ENCODE results near the gene CELA3A. TPM values are rescaled to one million over a fixed set of nuclear protein-coding genes. Genes with fewer than 3 reads are reported as not detected.
"Not testable (repeated sequence)": the region's sequence is repeated elsewhere in the genome, so short reads cannot be mapped to it uniquely, and the experiment has no call there.

The CELA3A gene
- total RNA-seq, 2 experiments from 2014 or later, result not detected

DNA sequence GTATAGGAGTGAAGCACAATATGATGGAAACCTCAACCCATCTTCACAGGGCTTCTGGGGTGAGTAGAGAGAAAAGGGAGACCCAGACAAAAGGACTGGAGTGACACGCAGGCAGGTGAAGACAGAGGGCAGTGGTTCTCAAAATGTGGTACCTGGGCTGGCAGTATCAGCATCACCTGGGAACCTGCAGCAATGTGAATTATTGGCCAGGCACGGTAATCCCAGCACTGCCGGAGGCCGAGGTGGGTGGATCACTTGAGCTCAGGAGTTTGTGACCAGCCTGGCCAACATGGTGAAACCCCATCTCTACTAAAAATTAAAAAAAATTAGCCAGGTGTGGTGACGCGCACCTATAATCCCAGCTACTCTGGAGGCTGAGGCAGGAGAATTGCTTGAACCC lies 19.3 kb upstream of the CELA3A start:
- H3K4me1 ChIP-seq (ENCODE audit: insufficient read depth, low read length, poor library complexity, severe bottlenecking); POLR2A ChIA-PET; CTCF ChIA-PET (ENCODE audit: unreplicated experiment); DNase-seq (ENCODE audit: low spot score); intact Hi-C loops (cut with micrococcal nuclease; ENCODE audit: unreplicated experiment); H3K4me2 ChIP-seq (ENCODE audit: low read length); H3K4me3 ChIP-seq (ENCODE audit: low read depth, low read length, poor library complexity, severe bottlenecking); H3K27ac ChIP-seq (ENCODE audit: low read depth, low read length, poor library complexity, severe bottlenecking); H4K20me1 ChIP-seq (ENCODE audit: insufficient read depth, low read length); H3K36me3 ChIP-seq (ENCODE audit: insufficient read depth, low read length); H3K79me2 ChIP-seq (ENCODE audit: insufficient read depth, low read depth, low read length); H2AFZ ChIP-seq (ENCODE audit: low read length); BruUV-seq (replicated peaks); H3K9me2 ChIP-seq (ENCODE audit: insufficient read depth, low read length); H3K9me3 ChIP-seq (ENCODE audit: low read length): not testable (repeated sequence)

DNA sequence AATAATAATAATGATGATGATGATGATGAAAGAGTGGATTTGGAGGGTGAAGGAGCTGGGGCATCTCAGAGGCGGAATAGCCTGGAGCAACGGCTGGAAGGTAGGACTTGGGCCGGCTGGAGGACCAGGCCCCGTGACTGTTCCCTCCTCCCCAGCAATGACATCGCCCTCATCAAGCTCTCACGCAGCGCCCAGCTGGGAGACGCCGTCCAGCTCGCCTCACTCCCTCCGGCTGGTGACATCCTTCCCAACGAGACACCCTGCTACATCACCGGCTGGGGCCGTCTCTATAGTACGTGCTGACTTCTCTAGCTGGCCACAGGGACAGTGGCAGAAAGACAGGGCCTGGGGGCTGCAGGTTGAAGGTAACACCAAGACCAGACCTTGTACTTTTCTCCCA lies 17.9 kb upstream of the CELA3A start:
- CTCF ChIA-PET (ENCODE audit: unreplicated experiment); H3K4me3 ChIP-seq (ENCODE audit: low read depth, low read length, poor library complexity, severe bottlenecking); DNase-seq (ENCODE audit: low spot score); H3K4me2 ChIP-seq (ENCODE audit: low read length); intact Hi-C loops (cut with micrococcal nuclease; ENCODE audit: unreplicated experiment); H3K9me2 ChIP-seq (ENCODE audit: insufficient read depth, low read length); H3K9me3 ChIP-seq (ENCODE audit: low read length); H3K36me3 ChIP-seq (ENCODE audit: insufficient read depth, low read length); H3K27ac ChIP-seq (ENCODE audit: low read depth, low read length, poor library complexity, severe bottlenecking); H3K79me2 ChIP-seq (ENCODE audit: insufficient read depth, low read depth, low read length); H3K4me1 ChIP-seq (ENCODE audit: insufficient read depth, low read length, poor library complexity, severe bottlenecking); H2AFZ ChIP-seq (ENCODE audit: low read length); H4K20me1 ChIP-seq (ENCODE audit: insufficient read depth, low read length); BruUV-seq (replicated peaks): not testable (repeated sequence)
- POLR2A ChIA-PET, result interaction anchor here (0.6 kb wide), 1 partner anchor 106 kb away, joined by 4 read pairs; no protein-coding TSS in a partner anchor

DNA sequence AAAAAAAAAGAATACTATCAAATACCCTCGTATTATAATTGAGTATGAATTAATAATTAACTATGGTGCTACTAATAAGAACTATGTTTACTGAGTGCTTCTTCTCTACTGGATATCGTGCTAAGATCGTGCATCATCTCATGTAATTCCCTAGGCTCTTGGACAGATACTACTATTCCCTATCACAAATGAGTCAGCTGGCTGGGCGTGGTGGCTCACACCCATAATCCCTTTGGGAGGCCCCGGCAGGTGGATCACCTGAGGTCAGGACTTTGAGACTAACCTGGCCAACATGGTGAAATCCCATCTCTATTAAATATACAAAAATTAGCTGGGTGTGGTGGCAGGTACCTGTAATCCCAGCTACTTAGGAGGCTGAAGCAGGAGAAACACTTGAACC lies 15.6 kb upstream of the CELA3A start:
- H3K4me1 ChIP-seq (ENCODE audit: insufficient read depth, low read length, poor library complexity, severe bottlenecking); H2AFZ ChIP-seq (ENCODE audit: low read length); H3K79me2 ChIP-seq (ENCODE audit: insufficient read depth, low read depth, low read length); H3K4me3 ChIP-seq (ENCODE audit: low read depth, low read length, poor library complexity, severe bottlenecking); H3K9me3 ChIP-seq (ENCODE audit: low read length); H4K20me1 ChIP-seq (ENCODE audit: insufficient read depth, low read length); H3K27ac ChIP-seq (ENCODE audit: low read depth, low read length, poor library complexity, severe bottlenecking); H3K4me2 ChIP-seq (ENCODE audit: low read length); DNase-seq (ENCODE audit: low spot score); CTCF ChIA-PET (ENCODE audit: unreplicated experiment); H3K36me3 ChIP-seq (ENCODE audit: insufficient read depth, low read length); POLR2A ChIA-PET; H3K9me2 ChIP-seq (ENCODE audit: insufficient read depth, low read length); BruUV-seq (replicated peaks); intact Hi-C loops (cut with micrococcal nuclease; ENCODE audit: unreplicated experiment): not testable (repeated sequence)

DNA sequence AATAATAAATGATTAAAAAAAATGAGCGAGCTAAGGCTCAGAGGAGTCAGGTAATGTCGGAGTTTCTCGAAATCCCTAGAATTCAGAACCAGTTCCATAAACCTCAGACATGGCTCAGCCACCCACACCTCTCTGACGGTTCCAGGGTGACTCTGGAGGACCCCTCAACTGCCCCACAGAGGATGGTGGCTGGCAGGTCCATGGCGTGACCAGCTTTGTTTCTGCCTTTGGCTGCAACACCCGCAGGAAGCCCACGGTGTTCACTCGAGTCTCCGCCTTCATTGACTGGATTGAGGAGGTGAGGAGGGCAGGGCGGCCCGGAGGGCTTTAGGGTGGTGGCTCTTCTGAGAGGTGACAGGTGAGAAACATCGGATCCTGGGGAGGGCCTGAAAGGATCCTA lies 15.1 kb upstream of the CELA3A start:
- CTCF ChIA-PET (ENCODE audit: unreplicated experiment); BruUV-seq (replicated peaks): not testable (repeated sequence)

DNA sequence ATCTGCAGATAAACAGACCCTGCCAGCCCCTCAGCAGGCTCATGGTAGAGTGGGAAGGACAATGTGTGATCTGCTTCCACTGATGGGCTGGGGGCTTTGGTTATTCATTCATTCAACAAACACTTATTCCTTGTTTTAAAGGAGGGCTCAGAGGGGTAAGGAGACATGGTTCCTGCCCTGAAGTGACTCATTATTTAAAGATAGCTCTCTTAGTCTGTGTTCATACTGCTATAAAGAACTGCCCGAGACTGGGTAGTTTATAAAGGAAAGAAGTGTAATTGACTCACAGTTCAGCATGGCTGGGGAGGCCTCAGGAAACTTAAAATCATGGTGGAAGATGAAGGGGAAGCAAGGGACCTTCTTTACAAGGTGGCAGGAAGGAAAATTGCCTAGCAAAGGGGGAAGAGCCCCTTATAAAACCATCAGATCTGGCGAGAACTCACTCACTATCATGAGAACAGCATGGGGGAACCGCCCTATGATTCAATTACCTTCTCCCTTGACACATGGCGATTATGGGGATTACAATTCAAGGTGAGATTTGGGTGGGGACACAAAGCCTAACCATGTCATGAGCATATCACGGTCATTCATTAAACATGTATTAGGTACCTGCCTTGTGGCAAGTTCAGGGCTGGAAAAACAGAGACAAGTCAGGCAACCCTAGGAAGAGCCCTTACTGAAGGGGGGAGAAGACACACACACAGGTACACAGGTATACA lies 11.6 kb upstream of the CELA3A start:
- H3K79me2 ChIP-seq (ENCODE audit: insufficient read depth, low read depth, low read length); H3K27ac ChIP-seq (ENCODE audit: low read depth, low read length, poor library complexity, severe bottlenecking); DNase-seq (ENCODE audit: low spot score); H4K20me1 ChIP-seq (ENCODE audit: insufficient read depth, low read length); H3K4me3 ChIP-seq (ENCODE audit: low read depth, low read length, poor library complexity, severe bottlenecking); H2AFZ ChIP-seq (ENCODE audit: low read length); H3K9me2 ChIP-seq (ENCODE audit: insufficient read depth, low read length); H3K36me3 ChIP-seq (ENCODE audit: insufficient read depth, low read length); BruUV-seq (replicated peaks); CTCF ChIA-PET (ENCODE audit: unreplicated experiment); intact Hi-C loops (cut with micrococcal nuclease; ENCODE audit: unreplicated experiment); H3K4me1 ChIP-seq (ENCODE audit: insufficient read depth, low read length, poor library complexity, severe bottlenecking); POLR2A ChIA-PET; H3K4me2 ChIP-seq (ENCODE audit: low read length); H3K9me3 ChIP-seq (ENCODE audit: low read length): not testable (repeated sequence)

More for the DNA sequence above, 15.1 kb upstream of the CELA3A start:
- H3K4me2 ChIP-seq (ENCODE audit: low read length); H3K4me1 ChIP-seq (ENCODE audit: insufficient read depth, low read length, poor library complexity, severe bottlenecking); H3K9me2 ChIP-seq (ENCODE audit: insufficient read depth, low read length); H2AFZ ChIP-seq (ENCODE audit: low read length); H3K4me3 ChIP-seq (ENCODE audit: low read depth, low read length, poor library complexity, severe bottlenecking); H3K79me2 ChIP-seq (ENCODE audit: insufficient read depth, low read depth, low read length); intact Hi-C loops (cut with micrococcal nuclease; ENCODE audit: unreplicated experiment); H3K36me3 ChIP-seq (ENCODE audit: insufficient read depth, low read length); DNase-seq (ENCODE audit: low spot score); H4K20me1 ChIP-seq (ENCODE audit: insufficient read depth, low read length); H3K9me3 ChIP-seq (ENCODE audit: low read length); H3K27ac ChIP-seq (ENCODE audit: low read depth, low read length, poor library complexity, severe bottlenecking); POLR2A ChIA-PET: not testable (repeated sequence)

DNA sequence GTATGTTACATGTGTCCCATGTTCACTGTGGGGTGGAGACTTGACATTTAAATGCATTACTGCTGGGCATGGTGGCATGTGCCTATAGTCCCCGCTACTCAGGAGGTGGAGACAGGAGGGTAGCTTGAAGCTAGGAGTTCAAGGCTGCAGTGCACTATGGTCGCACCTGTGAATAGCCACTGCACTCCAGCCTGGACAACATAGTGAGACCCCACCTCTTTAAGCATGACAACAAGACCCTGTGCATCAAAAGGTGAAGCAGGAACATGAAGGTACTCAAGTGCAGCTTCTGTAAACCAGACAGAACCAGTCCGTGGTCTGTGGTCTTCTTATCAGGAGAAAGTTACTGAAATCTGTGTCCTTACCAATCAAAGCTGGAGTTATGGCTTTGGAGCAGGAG lies 9.3 kb upstream of the CELA3A start:
- H3K36me3 ChIP-seq (ENCODE audit: insufficient read depth, low read length); H3K9me2 ChIP-seq (ENCODE audit: insufficient read depth, low read length); H2AFZ ChIP-seq (ENCODE audit: low read length); BruUV-seq (replicated peaks); H3K27ac ChIP-seq (ENCODE audit: low read depth, low read length, poor library complexity, severe bottlenecking); intact Hi-C loops (cut with micrococcal nuclease; ENCODE audit: unreplicated experiment); CTCF ChIA-PET (ENCODE audit: unreplicated experiment); H3K4me1 ChIP-seq (ENCODE audit: insufficient read depth, low read length, poor library complexity, severe bottlenecking); H3K9me3 ChIP-seq (ENCODE audit: low read length); H3K4me3 ChIP-seq (ENCODE audit: low read depth, low read length, poor library complexity, severe bottlenecking); DNase-seq (ENCODE audit: low spot score); H3K79me2 ChIP-seq (ENCODE audit: insufficient read depth, low read depth, low read length); H3K4me2 ChIP-seq (ENCODE audit: low read length); H4K20me1 ChIP-seq (ENCODE audit: insufficient read depth, low read length): not testable (repeated sequence)
- POLR2A ChIA-PET, result interaction anchor here (0.7 kb wide), 1 partner anchor 1431 kb away, joined by 3 read pairs; no protein-coding TSS in a partner anchor
